ENCODE results near the gene MAML3. TPM values are rescaled to one million over a fixed set of nuclear protein-coding genes. Genes with fewer than 3 reads are reported as not detected.

The MAML3 gene
- total RNA-seq, 1 experiment from 2014 or later = 0.89 TPM

DNA sequence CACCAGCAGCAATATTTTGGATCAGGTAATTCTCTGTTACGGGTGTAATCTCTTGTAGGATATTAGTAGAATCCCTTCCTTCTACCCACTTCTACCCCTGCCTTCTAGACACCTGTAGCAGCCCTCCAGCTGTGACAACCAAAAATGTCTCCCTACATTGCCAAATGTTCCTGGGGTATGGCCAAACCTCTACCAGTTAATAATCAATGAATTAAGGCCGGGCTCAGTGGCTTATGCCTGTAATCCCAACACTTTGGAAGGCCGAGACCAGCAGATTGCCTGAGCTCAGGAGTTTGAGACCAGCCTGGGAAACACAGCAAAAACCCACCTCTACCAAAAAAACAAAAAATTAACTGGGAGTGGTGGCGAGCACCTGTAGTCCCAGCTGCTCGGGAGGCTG is 9.9 kb downstream of the MAML3 start:
- no peaks in the 10 kb centered on the region for H3K4me1 Mint-ChIP-seq (ENCODE audit: insufficient read depth, unreplicated experiment)
- CTCF ChIA-PET = interaction anchor here (0.6 to 1.2 kb wide), 2 partner anchors 10 to 183 kb away, joined by 3 to 4 read pairs; partner anchors contain the start of gene MAML3
- H3K9me3 Mint-ChIP-seq (ENCODE audit: unreplicated experiment) = no peaks in the 10 kb centered on the region
- DNase-seq (ENCODE audit: unreplicated experiment) = no peak
- no peaks in the 10 kb centered on the region for H3K27me3 Mint-ChIP-seq (ENCODE audit: insufficient read depth, unreplicated experiment)
- no peak overlapping the region for H3K27ac Mint-ChIP-seq (ENCODE audit: low read depth, unreplicated experiment)
- intact Hi-C loops (cut with micrococcal nuclease) = no loop called here
- POLR2A ChIA-PET = interaction anchor here (0.6 kb wide), 1 partner anchor 219 kb away, joined by 4 read pairs; no protein-coding TSS in a partner anchor
- no peak overlapping the region for H3K4me3 Mint-ChIP-seq (ENCODE audit: unreplicated experiment)
- peaks cover 7% of the 10 kb centered on the region for H3K36me3 Mint-ChIP-seq (ENCODE audit: insufficient read depth, unreplicated experiment)
- no peak for TF ChIP-seq CTCF (IDR thresholded peaks at IDR 0.05; ENCODE audit: unreplicated experiment)
- BruUV-seq (replicated peaks) = no TSS peak

- CTCF ChIA-PET = interaction anchor here (0.6 kb wide), 1 partner anchor 206 kb away, joined by 4 read pairs; no protein-coding TSS in a partner anchor
- no TSS peak for BruUV-seq (replicated peaks)
These were observed 12.7 kb downstream of the MAML3 start for GRCh38 chr4:140141210-140141835.

DNA sequence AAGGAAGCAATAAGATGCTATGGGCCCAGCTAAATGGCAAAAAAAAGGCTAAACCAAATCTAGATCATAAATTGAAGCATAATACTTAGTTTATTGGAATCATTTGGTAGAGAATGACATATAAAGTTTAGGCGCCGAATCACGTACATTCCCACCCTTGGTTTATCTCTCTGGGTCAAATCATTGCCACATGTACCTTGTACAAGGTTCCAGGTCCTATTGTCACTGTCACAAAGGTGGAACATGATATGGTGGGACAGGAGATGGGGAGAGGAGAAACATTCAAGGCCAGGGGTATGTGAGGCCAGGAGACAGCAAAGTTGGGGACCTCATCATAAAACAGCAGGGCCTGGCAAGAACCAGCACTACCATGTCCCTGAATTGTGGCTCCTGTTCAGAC is 13.4 kb downstream of the MAML3 start:
- no peak overlapping the region for H3K4me3 Mint-ChIP-seq (ENCODE audit: unreplicated experiment)
- intact Hi-C loops (cut with micrococcal nuclease) = no loop called here
- no TSS peak for BruUV-seq (replicated peaks)

More at GRCh38 chr4:140141210-140141835, 12.7 kb downstream of the MAML3 start:
- intact Hi-C loops (cut with micrococcal nuclease) = no loop called here
- no peak for DNase-seq (ENCODE audit: unreplicated experiment)
- no peak overlapping the region for H3K4me3 Mint-ChIP-seq (ENCODE audit: unreplicated experiment)
- H3K36me3 Mint-ChIP-seq (ENCODE audit: insufficient read depth, unreplicated experiment) = peaks cover 7% of the 10 kb centered on the region
- no peak for TF ChIP-seq CTCF (IDR thresholded peaks at IDR 0.05; ENCODE audit: unreplicated experiment)
- H3K4me1 Mint-ChIP-seq (ENCODE audit: insufficient read depth, unreplicated experiment) = peaks cover 4% of the 10 kb centered on the region
- no peak overlapping the region for H3K27ac Mint-ChIP-seq (ENCODE audit: low read depth, unreplicated experiment)
- POLR2A ChIA-PET = interaction anchor here (2.3 kb wide), 1 partner anchor 9 kb away, joined by 7 read pairs; no protein-coding TSS in a partner anchor
- H3K27me3 Mint-ChIP-seq (ENCODE audit: insufficient read depth, unreplicated experiment) = no peaks in the 10 kb centered on the region
- no peaks in the 10 kb centered on the region for H3K9me3 Mint-ChIP-seq (ENCODE audit: unreplicated experiment)

More for the DNA sequence above, 13.4 kb downstream of the MAML3 start:
- ChIA-PET CTCF (interaction anchor here (0.6 to 1.3 kb wide), 2 partner anchors 7 to 12 kb away, joined by 3 to 7 read pairs; no protein-coding TSS in a partner anchor), POLR2A (interaction anchor here (2.3 kb wide), 1 partner anchor 10 kb away, joined by 7 read pairs; no protein-coding TSS in a partner anchor)
- Mint-ChIP-seq H3K36me3 (ENCODE audit: insufficient read depth, unreplicated experiment) (peaks cover 7% of the 10 kb centered on the region), H3K4me1 (ENCODE audit: insufficient read depth, unreplicated experiment) (peaks cover 6% of the 10 kb centered on the region), H3K9me3 (ENCODE audit: unreplicated experiment) (no peaks in the 10 kb centered on the region), H3K27me3 (ENCODE audit: insufficient read depth, unreplicated experiment) (no peaks in the 10 kb centered on the region), H3K27ac (ENCODE audit: low read depth, unreplicated experiment) (no peak overlapping the region)
- DNase-seq (ENCODE audit: unreplicated experiment) = no peak
- no peak for TF ChIP-seq CTCF (IDR thresholded peaks at IDR 0.05; ENCODE audit: unreplicated experiment)
